Cardiac muscle cell (in vitro differentiated cells and primary cell): Measurements from ENCODE around the gene HDHD2. TPM values are rescaled to one million over a fixed set of nuclear protein-coding genes. Genes with fewer than 3 reads are reported as not detected.
A peak's percentile ranks its signal among the peaks of the same experiment; 100 is the strongest.
"Not testable (repeated sequence)": the region's sequence is repeated elsewhere in the genome, so short reads cannot be mapped to it uniquely, and the experiment has no call there.

Experiments
- DNase-seq, 2 donors: peaks; one replicate each; pipeline versions ENCODE4 v3.0.0 to v3.0.0-alpha.2; 2010 to 2017; ENCODE audit warnings: low read depth in 1 of 2, low spot score in 1 of 2
- H3K27ac ChIP-seq: fragments of 200-600 bp; sonication (generic); 2 replicates; pipeline ENCODE4 v1.5.1; 2016
- H3K27me3 ChIP-seq: fragments of 200-600 bp; sonication (generic); 2 replicates; pipeline ENCODE4 v1.6.0; 2016; ENCODE audit warnings: control low read depth
- H3K36me3 ChIP-seq: fragments of 200-600 bp; sonication (generic); 2 replicates; pipeline ENCODE4 v1.5.1; 2016; ENCODE audit warnings: control low read depth
- H3K4me1 ChIP-seq: fragments of 200-600 bp; sonication (generic); 2 replicates; pipeline ENCODE4 v1.8.1; 2017; ENCODE audit warnings: low read depth, mild to moderate bottlenecking, mixed run types
- H3K4me3 ChIP-seq: fragments of 200-600 bp; sonication (generic); 2 replicates; pipeline ENCODE4 v1.5.1; 2016; ENCODE audit warnings: mild to moderate bottlenecking
- H3K9me3 ChIP-seq: fragments of 200-600 bp; sonication (generic); 2 replicates; pipeline ENCODE4 v1.5.1; 2017; ENCODE audit warnings: low read depth, mild to moderate bottlenecking, control low read depth
- CTCF ChIP-seq: IDR thresholded peaks from 2 replicates; pipeline ENCODE4 v1.5.1; 2012; ENCODE audit warnings: low read depth, mild to moderate bottlenecking, low read length
- polyA plus RNA-seq: library from polyadenylated mRNA; unstranded; fragments of >200 nt; fragmentation: Nextera tagmentation; extraction: Ambion mirVana; gene quantifications from 2 replicates; pipeline ENCODE4 v1.2.1, GENCODE V29; 2016
- total RNA-seq: library from RNA; depleted of rRNA; stranded (reverse); fragments of >200 nt; gene quantifications from 2 replicates; pipeline ENCODE4 v1.2.3, GENCODE V29; 2016

The HDHD2 gene
- 40.8 and 55.4 TPM in 2 replicates for total RNA-seq
- 91.0 and 92.5 TPM in 2 replicates for polyA plus RNA-seq

- H3K4me1 ChIP-seq = peaks cover 13% of the 10 kb centered on the region
- H3K27ac ChIP-seq = peak within 1 kb of the TSS; percentile 92
- peak; percentile 85 to 86 for DNase-seq
- H3K9me3 ChIP-seq = no peaks in the 10 kb centered on the region
- H3K36me3 ChIP-seq = peaks cover 10% of the 10 kb centered on the region
- H3K4me3 ChIP-seq = peak within 1 kb of the TSS; percentile 53
- no peaks in the 10 kb centered on the region for H3K27me3 ChIP-seq
- no peak for TF ChIP-seq CTCF
Measured at GRCh38 chr18:47150029-47150823, at the start of gene HDHD2. TSS of gene HDHD2 (minus strand) at chr18:47150500. CDS start at chr18:47136439, 14,061 bp downstream.

DNA sequence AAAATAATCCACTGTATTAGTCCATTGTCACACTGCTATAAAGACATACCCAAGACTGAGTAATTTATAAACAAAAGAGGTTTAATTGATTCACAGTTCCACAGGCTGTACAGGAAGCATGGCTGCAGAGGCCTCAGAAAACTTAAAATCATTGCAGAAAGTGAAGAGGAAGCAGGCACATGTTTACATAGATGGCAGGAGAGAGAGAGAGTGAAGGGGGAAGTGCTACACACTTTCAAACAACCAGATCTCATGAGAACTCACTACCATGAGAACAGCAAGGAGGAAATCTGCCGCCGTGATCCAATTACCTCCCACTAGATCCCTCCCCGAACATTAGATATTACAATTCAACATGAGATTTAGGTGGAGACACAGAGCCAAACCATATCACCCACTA is 45.7 kb upstream of the HDHD2 start:
- not testable (repeated sequence) for H3K9me3 ChIP-seq, H3K4me1 ChIP-seq, DNase-seq

DNA sequence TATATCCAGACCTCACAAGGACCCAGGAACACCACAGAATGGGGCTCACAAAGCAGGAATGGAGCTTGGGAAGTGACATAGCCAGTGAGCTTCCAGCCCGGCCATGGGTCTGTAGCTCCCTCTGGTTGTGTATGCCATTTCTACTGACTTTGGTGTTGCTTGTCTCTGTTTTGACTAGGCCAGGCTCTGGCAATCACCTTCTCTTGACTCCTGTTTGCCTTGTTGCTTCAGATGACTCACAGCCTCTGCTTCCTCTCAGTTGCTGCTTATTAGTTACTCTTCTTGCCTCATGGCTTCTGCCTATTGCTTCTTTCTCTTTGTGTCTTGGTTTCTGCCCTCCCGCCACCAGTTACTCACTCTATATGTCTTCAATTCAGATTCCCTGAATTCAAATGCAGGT is 41.7 kb upstream of the HDHD2 start:
- no peak for TF ChIP-seq CTCF
- no peaks in the 10 kb centered on the region for H3K4me1 ChIP-seq
- DNase-seq = peak in 1 of 2 donors; percentile 22
- H3K27me3 ChIP-seq = no peaks in the 10 kb centered on the region
- no peak overlapping the region for H3K4me3 ChIP-seq
- H3K36me3 ChIP-seq = no peaks in the 10 kb centered on the region
- H3K27ac ChIP-seq = no peak overlapping the region
- H3K9me3 ChIP-seq = no peaks in the 10 kb centered on the region

More for the DNA sequence above, 45.7 kb upstream of the HDHD2 start:
- not testable (repeated sequence) for H3K27me3 ChIP-seq, H3K36me3 ChIP-seq, H3K27ac ChIP-seq, H3K4me3 ChIP-seq

DNA sequence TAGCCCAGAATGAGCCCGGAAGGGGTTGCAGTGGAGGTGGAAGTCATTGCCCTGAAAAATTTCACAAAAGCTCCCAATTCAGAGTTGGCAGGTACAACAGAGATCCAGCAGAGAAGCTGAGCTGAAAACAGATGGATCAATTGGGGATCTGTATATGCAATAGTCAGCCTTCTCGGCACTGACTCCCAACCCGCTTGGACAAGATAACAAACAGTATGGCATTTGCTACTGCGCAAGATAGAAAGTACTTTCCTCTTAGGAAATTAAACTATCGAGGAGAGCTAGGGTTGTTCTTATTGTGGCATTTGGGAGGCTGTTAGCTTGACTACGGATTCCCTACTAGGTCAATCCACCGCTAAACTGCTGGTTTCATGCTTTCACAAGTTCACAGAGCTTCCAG is 37.4 kb upstream of the HDHD2 start:
- no peaks in the 10 kb centered on the region for H3K36me3 ChIP-seq
- DNase-seq = no peak
- no peak overlapping the region for H3K4me3 ChIP-seq
- H3K9me3 ChIP-seq = no peaks in the 10 kb centered on the region
- no peak for TF ChIP-seq CTCF
- H3K27me3 ChIP-seq = no peaks in the 10 kb centered on the region
- H3K27ac ChIP-seq = no peak overlapping the region
- H3K4me1 ChIP-seq = no peaks in the 10 kb centered on the region

- Histone ChIP-seq H3K4me3 (no peak overlapping the region), H3K27me3 (no peaks in the 10 kb centered on the region), H3K4me1 (no peaks in the 10 kb centered on the region), H3K9me3 (no peaks in the 10 kb centered on the region), H3K36me3 (no peaks in the 10 kb centered on the region), H3K27ac (no peak overlapping the region)
- no peak for TF ChIP-seq CTCF
- DNase-seq = peak in 1 of 2 donors; percentile 58
Measured at GRCh38 chr18:47184419-47185050, 34.2 kb upstream of the HDHD2 start.

- H3K4me1 ChIP-seq, DNase-seq, H3K27ac ChIP-seq, H3K4me3 ChIP-seq, H3K27me3 ChIP-seq, H3K36me3 ChIP-seq, H3K9me3 ChIP-seq: not testable (repeated sequence)
Measured at GRCh38 chr18:47182156-47182555, 31.9 kb upstream of the HDHD2 start.
